GM12874 (cell line): ENCODE measurements around the gene TLCD4.

ENCODE experiments used
- TF ChIP-seq, protein P1 (sequence below): IDR thresholded peaks from 2 replicates; pipeline ENCODE4 v1.5.1; 2011; ENCODE audit warnings: low read depth, mild to moderate bottlenecking, control low read depth, low read length, moderate library complexity; ENCODE audit not compliant: insufficient read depth

TLCD4 gene

DNA sequence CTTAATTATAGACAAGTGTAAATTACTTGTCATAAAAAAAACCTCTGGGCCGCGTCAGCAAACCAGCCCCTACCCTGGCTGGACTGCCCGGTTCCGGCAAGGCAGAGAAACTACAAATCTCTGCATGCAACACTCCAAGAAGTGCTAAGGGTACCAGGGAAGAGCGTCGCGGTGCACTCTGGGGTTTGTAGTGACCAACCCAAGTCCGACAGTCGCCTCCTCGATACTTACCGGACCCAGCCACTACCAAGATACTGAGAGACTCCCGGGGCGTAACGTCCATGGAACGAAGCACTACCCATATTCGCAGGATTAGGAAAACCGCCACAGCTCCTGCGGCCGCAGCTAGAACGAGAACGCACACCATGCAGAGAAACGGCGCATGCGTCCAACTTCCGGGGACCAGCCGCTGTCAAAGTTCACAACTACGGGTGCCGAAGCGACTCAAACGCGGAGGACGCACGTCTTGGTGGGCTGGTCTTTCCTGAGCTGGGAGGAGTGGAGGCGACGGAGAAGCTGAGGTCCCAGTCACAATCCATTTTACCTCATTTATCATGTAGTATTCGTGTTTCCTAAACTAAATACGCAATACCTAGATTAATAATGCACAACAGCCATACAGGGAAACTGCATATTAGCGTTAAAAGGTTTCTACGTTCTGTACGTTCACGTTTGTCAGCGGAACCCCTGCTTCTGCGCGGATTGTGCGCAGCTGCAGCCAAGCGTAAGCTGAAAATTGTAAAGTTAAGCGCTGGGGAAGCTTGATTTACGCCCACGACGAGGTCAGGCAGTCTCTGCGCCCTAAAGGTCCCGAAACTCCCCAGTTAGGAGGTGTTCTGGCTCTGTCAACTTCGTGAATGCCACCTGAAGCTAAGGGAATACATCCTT, 44.4 kb upstream of the TLCD4 start, which contains the start of gene ALG14:
TSS of gene ALG14 (minus strand) at position 420 of the 888 bp plus-strand sequence. CDS start at position 367, 53 bp downstream.
- TF ChIP-seq, protein P1, sequence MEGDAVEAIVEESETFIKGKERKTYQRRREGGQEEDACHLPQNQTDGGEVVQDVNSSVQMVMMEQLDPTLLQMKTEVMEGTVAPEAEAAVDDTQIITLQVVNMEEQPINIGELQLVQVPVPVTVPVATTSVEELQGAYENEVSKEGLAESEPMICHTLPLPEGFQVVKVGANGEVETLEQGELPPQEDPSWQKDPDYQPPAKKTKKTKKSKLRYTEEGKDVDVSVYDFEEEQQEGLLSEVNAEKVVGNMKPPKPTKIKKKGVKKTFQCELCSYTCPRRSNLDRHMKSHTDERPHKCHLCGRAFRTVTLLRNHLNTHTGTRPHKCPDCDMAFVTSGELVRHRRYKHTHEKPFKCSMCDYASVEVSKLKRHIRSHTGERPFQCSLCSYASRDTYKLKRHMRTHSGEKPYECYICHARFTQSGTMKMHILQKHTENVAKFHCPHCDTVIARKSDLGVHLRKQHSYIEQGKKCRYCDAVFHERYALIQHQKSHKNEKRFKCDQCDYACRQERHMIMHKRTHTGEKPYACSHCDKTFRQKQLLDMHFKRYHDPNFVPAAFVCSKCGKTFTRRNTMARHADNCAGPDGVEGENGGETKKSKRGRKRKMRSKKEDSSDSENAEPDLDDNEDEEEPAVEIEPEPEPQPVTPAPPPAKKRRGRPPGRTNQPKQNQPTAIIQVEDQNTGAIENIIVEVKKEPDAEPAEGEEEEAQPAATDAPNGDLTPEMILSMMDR = no peak

DNA sequence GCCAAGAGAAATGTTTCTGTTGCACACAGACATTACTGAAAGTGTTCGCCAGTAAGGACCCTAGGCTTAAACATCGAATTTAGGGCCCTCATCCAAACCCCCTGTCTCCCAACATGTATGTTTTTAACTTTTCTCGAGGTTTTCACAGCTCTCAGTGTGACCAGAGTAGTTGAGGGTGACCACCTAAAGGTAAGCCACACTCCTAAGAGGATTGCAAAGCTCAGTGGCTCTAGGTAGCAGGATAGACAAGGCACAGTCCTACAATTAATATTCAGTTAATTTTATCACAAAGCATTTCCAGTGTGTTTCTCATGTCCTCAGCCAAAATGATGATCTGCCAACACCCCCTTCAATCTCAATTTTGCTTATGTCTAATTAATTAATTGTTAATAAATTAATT, 43.7 kb upstream of the TLCD4 start:
- TF ChIP-seq, protein P1 = no peak

DNA sequence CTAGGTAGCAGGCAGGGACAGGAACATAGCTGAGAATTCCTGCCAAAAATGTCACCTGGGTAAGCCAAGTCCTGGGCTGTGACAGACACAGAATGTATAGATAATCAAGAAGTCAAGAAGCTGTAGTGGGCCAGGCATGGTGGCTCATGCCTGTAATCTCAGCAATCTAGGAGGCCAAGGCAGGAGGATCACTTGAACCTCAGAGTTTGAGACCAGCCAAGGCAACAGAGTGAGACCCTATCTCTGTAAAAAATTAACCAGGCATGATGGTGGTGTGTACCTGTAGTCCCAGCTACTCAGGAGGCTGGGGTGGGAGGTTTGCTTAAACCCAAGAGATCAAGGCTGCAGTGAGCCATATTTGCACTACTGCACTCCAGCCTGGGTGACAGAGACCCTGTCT, 41.1 kb upstream of the TLCD4 start:
- TF ChIP-seq, protein P1 = no peak

DNA sequence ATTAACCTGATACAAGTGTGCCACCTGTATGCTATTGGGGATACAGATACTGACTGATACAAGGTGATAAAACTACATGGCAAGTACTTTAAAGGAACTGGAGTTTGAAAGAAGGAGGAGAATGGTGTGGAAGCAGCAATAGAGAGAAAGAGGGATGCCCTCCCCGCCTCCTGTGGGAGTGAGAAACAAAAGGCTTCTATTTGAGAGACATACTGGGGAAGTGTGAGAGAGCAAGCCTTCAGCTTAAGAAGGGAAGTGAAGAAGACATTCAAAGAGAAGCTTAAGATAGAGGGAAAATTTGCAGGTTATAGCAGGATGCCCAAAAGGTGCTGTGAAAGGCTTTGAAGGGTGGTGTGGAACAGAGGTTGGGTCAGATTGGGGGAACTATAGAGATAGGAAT, 36.7 kb upstream of the TLCD4 start:
- TF ChIP-seq, protein P1 = no peak

DNA sequence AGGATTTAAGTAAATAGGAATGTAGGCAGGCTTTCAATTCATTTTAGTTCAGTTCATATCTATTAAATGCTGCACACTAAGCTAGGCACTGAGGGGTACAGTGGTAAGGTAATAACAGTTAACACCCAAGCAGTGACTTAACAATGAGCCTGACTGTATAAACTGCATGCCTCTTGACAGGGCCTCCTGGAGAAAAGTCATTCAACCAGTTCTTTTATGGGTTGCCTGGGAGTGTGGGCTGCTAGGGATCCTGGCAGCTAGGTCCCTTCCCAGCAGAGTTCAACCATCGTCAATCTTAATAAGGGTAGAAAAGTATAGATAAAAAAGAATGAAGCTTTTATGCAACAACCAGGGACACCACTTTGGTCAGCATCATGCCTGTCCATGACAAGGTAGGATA, 36.3 kb upstream of the TLCD4 start:
- TF ChIP-seq, protein P1 = no peak

DNA sequence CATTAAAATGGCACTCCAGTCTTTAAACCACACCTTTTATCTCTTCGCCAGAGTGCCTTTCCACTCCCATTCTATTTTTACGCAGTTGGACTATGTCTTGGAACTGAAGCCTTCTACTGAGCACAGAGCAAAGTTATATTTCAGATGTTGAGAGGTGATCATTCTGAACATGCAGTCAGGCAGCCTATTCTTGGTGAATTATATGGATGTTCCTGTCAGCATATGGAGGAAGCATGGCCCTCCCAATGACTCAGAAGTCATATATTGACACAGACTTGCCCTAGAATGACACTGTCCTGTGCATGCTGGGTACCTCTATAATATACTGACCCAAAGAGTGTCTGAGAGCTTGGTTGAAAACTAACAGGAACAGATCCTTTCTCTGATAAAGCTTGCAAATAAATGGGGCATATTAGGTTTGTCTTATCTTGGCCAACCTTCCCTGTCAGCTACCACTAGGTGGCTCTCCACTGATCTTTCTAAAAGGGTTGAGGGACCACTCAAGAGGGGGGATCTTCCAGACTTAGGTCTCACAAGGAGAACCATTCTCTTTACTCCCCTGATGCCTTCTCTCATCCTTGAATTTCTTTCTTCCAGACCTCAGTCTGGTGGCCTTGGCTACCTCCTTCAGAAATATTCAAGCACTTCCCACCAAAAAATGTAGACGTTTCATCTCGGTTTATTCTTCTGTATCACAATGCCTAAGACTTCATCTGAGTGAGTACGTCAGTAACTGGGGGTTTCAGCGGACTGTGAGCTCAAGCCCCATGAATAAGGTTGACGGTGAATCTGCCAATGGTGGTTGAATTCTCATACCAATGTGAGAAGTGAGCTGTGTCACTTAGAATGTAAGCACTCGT, 32.6 kb upstream of the TLCD4 start:
- TF ChIP-seq, protein P1 = peak; percentile 66; the same call in 1 of the 2 replicates

DNA sequence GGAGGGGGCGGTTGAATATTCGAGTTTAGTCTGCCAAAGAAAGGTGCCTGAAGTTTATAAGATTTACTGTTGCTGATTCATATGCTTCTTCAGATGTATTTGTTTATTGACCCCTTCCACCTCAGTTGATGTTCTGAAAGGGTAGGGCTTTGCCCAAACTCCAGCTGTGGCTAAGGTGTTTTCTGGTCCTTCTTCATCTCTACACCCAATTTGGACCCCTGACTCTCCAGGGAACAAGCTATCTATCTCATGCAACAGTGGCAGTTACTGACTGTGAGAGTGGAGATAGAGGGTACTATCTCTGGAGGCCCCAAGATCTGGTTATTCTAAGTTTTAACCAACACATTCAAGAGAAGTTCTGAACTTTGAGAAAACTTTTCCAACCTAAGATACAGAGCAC, 31.8 kb upstream of the TLCD4 start:
- TF ChIP-seq, protein P1 = no peak
